GM19397 (cell line): ENCODE results near the gene SP1.
"Not testable (repeated sequence)": the region's sequence is repeated elsewhere in the genome, so short reads cannot be mapped to it uniquely, and the experiment has no call there.

ENCODE experiments used
- ATAC-seq: cut with Tn5 transposase; IDR thresholded peaks from one replicate; pipeline ENCODE4 v1.9.1; 2021; ENCODE audit warnings: mild to moderate bottlenecking, moderate library complexity; ENCODE audit not compliant: unreplicated experiment

Gene SP1

DNA sequence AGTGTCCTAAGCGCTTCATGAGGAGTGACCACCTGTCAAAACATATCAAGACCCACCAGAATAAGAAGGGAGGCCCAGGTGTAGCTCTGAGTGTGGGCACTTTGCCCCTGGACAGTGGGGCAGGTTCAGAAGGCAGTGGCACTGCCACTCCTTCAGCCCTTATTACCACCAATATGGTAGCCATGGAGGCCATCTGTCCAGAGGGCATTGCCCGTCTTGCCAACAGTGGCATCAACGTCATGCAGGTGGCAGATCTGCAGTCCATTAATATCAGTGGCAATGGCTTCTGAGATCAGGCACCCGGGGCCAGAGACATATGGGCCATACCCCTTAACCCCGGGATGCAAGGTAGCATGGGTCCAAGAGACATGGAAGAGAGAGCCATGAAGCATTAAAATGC lies 31.0 kb downstream of the SP1 start:
- no peak for ATAC-seq

- no peak for ATAC-seq
Measured at GRCh38 chr12:53413485-53414204, 33.7 kb downstream of the SP1 start.

GRCh38 chr12:53414756-53415417 lies 34.9 kb downstream of the SP1 start:
- no peak for ATAC-seq

DNA sequence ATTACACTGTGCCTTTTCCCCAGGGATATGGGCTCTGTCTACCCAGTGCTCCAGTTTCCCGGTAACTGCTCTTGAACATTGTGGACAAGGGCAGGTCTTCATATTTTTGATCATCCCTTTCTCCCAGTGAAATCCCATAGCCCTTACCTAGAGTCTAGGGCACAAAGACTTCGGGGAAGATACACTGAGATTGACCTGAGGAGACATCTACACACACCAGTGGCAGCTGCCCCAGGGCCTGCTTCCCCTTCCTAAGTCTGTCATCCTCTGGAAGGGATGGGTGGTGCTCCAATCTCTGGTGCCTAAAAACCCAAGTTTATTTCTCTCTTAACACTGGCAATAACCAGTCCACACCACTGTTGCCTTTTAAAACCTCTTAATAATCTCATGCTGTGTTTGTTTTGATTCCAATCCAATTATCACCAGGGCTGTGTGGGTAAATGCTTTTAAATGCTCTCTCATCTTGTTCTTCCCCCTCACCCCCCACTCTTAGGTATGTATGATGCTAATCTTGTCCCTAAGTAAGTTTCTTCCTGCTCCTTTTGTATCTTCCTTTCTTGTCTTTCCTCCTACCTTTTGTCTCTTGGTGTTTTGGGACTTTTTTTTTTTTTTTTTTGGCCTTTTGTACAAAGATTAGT lies 35.9 kb downstream of the SP1 start:
- not testable (repeated sequence) for ATAC-seq

DNA sequence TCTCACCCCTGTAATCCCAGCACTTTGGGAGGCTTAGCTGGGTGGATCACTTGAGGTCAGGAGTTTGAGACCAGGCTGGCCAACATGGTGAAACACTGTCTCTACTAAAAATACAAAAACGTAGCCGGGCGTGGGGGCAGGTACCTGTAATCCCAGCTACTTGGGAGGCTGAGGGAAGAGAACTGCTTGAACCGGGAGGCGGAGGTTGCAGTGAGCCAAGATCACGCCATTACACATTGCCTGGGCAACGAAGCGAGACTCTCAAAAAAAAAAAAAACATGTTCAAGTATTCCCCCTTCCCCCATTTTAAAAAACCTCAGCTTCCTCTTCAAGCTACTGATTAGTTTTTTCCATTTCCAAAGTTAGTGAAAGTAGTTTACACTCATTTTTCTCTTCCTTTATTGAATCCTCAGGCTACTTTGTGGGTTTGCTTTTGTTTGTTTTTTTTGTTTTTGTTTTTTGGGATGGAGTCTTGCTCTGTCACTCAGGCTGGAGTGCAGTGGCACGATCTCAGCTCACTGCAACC lies 37.4 kb downstream of the SP1 start:
- not testable (repeated sequence) for ATAC-seq

DNA sequence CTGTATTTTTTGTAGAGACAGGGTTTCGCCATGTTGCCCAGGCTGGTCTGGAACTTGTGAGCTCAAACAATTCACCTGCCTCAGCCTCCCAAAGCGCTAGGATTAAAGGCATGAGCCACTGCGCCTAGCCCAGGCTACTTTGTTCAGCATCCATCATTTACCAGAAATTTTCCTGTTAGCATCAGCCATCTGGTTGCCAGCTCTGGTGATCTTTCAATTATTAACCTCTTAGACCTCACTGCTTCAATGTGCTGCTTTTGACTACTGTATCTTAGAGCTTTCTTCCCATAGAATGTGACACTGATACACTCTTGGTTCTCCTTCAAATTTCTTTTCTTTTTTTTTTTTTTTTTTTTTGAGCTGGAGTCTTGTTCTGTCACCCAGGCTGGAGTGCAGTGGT lies 38.2 kb downstream of the SP1 start:
- ATAC-seq, result no peak

GRCh38 chr12:53419756-53420155 lies 39.8 kb downstream of the SP1 start:
- no peak for ATAC-seq

GRCh38 chr12:53422247-53422646 lies 42.3 kb downstream of the SP1 start:
- ATAC-seq, result not testable (repeated sequence)

DNA sequence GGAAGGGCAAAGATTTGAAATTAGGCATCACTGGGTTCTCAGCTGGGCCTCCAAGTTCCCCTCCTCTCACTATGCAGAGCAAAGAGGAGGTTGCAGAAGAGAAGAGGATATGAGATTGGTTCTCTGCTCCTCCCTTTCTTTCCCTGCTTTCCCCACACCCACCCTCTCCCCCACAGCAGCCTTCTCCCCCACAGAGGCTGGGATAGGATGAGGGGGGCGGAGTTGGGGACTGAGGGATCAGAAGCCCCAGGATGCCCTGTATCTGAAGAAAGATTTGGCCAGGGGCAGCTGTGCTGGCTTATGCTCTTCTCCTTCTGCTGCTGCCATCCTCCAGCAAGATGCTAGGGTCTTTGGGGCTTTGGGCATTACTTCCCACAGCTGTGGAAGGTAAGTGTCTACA lies 43.6 kb downstream of the SP1 start, which contains the start of gene AMHR2:
Gene AMHR2 (plus strand): TSS at position 259 of the 400 bp plus-strand sequence. CDS start 80 bp downstream, at position 339.
- ATAC-seq, result no peak

DNA sequence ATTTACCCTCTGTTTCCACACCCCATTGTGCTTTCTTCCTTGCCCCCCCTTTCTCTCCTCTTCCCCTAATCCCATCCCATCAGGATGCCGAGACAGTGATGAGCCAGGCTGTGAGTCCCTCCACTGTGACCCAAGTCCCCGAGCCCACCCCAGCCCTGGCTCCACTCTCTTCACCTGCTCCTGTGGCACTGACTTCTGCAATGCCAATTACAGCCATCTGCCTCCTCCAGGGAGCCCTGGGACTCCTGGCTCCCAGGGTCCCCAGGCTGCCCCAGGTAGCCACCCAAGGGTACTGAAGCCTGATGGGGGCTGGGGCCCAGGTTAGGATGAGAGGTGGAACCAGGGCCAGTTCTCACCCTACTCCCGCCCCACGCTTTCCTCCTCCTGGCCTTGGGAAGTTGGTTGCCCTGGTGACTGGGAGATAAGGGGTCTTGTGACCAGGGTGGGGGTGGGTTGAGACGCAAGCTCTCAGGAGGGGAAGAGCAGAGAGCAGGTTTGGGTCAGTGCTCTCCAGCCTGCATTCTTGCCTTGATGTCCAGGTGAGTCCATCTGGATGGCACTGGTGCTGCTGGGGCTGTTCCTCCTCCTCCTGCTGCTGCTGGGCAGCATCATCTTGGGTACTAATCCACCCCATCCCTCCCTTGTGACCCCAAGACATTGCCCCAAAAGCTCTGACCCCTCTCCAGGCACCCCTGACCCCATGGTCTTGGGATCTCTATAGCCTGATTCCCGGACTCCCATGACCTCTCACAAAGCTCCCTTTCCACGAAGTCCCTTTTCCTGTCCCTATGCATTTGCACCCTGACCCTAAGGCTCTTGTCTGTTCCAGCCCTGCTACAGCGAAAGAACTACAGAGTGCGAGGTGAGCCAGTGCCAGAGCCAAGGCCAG lies 44.9 kb downstream of the SP1 start:
- no peak for ATAC-seq

GRCh38 chr12:53425515-53426150 lies 45.7 kb downstream of the SP1 start:
- ATAC-seq, result no peak

DNA sequence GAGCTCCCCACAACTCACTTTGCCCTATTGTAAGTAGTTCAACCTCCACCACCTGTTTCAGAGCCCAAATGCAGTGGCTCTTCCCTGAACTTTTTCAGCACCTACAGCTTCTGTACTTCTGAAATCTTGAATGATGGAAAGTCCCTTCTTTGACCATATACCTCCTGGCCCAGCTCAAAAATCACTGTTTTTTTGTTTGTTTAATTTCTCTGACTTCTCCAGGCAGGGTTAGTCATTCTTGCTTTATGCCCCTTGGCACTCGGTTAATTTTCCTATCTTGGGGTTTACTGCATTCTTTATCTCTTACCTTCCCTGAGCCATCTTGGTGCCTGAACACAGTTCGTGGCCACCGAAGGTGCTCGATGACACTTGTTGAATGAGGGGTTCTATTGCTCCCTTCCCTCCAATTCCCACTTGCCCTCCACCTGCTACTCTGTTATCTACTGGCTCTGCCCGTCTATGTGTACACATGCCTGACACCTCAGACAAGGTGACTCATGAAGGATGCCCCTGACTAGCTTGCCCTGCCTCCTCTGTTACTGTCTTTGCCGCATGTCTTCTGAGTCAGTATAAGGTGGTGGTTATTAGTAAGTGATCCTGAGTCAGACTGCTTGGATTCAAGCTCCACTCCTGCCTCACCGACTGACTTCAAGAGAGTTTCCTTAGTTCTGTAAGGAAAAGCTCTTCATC lies 48.1 kb downstream of the SP1 start:
- ATAC-seq, result no peak

GRCh38 chr12:53428741-53429140 lies 48.8 kb downstream of the SP1 start:
- no peak for ATAC-seq

- no peak for ATAC-seq
Measured at GRCh38 chr12:53430116-53430515, 50.1 kb downstream of the SP1 start.

- no peak for ATAC-seq
Measured at GRCh38 chr12:53431187-53431586, 51.2 kb downstream of the SP1 start.

- ATAC-seq, result not testable (repeated sequence)
Measured at GRCh38 chr12:53435326-53435725, 55.4 kb downstream of the SP1 start.

DNA sequence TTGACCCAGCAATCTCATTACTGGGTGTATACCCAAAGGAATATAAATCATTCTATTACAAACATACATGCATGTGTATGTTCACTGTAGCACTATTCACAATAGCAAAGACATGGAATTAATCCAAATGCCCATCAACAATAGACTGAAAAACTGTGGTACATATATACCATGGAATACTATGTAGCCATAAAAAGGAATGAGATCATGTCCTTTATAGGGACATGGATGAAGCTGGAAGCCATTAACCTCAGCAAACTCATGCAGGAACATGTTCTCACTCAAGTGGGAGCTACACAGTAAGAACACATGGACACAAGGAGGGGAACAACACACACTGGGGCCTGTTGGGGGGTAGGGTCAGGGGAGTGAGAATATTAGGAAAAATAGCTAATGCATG lies 59.6 kb downstream of the SP1 start:
- ATAC-seq, result not testable (repeated sequence)

DNA sequence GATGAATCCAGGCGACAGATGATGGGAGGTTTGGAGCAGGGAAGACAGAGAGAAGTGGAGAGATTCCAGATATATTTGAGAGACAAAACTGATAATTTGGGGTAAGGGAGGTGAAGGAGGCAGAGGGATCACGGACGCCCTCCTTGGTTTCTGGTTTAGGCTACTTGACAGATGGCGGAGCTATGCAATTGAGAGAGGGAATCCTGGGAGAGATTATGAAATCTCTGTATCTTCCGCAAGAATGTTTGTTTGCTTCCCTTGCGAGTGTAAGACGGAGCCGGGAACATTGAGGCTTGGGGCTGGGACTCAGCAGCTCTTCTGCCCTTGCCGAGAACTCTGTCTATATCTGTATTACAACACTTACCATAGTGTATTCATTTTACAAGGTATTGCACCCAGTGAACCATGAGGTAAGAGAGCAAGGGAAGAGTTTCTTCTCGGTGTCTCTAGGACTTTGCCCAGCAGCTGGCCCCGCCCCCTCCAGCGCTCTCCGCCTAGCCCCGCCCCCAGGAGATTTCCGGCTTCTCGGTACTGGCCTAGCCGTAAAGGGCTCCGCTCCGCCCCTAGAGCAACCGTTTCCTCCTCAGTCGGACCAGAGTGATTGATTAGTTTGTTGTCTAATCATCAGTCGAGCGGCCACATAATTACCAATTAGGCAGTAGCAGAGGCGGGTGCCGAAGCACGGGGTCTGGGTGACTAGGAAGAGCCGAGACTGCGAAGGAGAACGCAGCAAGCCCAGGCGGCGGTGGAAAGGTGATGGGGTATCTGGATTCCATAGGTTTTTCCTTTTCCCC lies 61.3 kb downstream of the SP1 start, which contains the start of gene PRR13:
Gene PRR13 (plus strand): TSS at position 695 of the 794 bp plus-strand sequence. CDS start 981 bp downstream, outside the sequence.
- peak; percentile 99 for ATAC-seq

- ATAC-seq, result no peak
Measured at GRCh38 chr12:53443955-53444354, 64.0 kb downstream of the SP1 start.
